Stimulated activated CD4-positive, alpha-beta T cell treated with anti-CD3 and anti-CD28 coated beads, Interleukin-12 subunit alpha, Interleukin-12 subunit beta, amount 100 ng/mL, for 4 hours (primary cell): ENCODE results near the gene TERB1.

Source experiments
- DNase-seq: peaks from one replicate; pipeline ENCODE4 v3.0.0-alpha.2; 2020

TERB1 gene, protein sequence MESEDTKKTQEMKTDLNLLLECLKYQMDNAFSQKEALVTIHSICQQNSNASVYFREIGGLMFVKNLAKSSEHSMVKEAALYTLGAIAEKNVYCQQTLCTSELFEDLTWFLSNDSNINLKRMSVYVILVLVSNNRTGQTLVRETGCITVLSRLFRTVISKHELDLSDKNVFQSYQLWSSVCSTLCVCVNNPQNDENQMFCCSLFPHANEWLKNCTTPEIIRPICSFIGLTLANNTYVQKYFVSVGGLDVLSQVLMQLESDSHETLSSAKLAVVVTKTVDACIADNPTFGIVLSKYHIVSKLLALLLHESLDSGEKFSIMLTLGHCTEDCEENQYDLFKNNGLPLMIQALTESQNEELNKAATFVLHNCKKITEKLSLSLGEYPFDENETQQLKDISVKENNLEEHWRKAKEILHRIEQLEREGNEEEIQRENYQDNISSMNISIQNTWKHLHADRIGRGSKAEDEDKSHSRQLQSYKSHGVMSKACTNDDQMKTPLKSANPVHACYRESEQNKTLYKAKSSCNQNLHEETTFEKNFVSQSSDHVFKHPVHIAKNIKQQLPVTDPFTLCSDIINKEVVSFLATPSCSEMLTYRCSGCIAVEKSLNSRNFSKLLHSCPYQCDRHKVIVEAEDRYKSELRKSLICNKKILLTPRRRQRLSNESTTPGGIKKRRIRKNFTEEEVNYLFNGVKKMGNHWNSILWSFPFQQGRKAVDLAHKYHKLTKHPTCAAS

DNA sequence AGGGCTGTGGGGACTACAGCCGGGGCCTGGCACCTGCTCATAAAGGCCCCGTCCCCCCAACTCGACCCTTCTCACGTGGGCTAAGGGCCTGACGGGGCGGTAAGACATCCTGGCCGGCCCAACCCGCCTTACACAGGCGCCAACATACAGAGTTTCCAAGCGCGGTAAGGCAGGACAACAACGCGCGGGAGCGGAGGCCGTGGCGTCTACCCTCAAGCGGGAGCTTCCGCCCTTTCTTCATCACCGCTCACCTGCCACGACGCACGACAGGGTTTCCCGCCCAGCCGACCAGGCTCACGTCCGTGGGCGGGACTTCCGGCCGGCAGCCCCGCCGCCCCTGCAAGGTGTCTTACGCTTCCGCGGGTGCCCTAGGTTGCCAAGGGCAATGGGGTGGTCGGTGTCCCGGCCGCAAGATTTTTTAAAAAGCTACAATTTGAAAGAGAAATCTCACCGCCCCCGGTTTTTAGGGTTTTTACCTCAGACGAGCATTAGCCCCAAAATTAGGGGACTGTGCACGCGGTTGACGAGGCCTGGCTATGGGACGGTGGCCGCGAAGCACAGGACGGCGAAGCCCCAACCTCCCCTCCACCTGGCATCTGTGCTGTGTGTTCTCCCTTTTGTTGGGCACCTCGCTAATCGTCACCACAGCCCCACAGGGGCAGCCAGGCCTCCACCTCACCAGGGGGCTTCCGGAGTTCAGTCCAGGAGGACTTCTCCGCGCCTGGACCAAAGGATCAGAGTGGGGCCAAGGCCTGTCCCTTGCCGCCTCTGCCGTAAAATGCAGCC is at the start of gene TERB1:
TERB1 (minus strand) TSS at position 265 of the 786 bp plus-strand sequence. CDS start 4,786 bp downstream, outside the sequence.
- no peak for DNase-seq

DNA sequence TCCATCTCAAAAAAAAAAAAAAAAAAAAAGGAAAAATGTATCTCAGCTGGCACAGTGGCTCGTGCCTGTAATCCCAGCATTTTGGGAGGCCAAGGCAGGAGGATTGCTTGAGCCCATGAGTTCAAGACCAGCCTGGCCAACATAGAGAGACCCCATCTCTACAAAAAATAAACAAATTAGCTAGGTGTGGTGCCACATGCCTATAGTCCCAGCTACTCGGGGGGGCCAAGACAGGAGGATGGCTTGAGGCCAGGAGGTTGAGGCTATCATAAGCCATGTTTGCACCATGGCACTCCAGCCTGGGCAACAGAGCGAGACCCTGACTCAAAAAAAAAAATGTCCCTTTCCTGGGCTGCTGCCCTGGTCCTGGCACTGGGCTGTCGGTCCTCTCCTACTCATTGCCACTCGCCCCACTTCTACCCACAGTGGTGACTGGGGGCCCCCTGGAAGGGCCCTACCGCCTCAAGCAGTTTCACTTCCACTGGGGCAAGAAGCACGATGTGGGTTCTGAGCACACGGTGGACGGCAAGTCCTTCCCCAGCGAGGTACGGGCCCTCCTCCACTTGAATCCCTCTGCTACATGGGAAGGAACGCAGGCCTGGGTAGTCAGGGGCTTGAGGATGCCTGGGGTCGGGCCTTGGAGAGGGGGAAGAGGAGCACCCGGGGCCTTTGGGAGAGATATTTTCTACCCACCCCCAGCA is 48.9 kb upstream of the TERB1 start:
- DNase-seq: no peak

DNA sequence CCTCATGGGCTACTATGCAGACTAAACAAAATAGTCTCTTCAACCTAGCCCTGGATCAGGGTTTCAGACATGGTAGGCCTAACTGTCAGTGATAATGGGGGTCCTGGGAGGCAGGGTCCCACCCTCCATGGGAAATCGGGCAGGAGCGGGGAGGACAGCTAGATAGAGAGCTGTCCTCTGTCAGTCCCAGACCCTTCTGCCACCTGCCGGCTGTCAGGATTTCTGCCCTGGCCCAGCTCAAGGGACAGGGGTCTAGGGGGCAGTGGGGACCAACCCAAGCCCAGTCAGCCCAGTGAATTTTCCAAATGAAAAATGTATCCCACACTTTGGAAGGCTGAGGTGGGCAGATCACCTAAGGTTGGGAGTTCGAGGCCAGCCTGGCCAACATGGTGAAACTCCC is 48.2 kb upstream of the TERB1 start:
- DNase-seq: no peak

DNA sequence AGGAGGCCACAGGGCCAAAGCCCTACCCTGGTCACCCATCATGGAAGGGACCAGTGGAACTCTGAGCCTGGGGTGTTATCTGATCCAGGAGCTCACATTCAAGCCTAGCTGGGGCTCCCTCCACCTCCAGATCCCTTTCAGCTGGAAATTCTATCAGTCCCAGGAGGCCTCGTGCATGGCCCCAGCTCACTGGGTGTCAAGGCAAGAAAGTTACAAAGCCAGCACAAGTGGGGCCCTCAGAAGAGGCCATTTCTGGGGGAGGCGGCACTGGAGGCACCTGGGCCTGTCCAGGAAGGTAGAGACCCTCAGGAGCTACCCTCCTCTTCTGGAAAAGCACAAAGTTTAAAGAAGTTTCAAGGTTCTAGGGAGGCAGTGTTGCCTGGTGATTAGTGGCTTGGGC is 47.6 kb upstream of the TERB1 start:
- no peak for DNase-seq

DNA sequence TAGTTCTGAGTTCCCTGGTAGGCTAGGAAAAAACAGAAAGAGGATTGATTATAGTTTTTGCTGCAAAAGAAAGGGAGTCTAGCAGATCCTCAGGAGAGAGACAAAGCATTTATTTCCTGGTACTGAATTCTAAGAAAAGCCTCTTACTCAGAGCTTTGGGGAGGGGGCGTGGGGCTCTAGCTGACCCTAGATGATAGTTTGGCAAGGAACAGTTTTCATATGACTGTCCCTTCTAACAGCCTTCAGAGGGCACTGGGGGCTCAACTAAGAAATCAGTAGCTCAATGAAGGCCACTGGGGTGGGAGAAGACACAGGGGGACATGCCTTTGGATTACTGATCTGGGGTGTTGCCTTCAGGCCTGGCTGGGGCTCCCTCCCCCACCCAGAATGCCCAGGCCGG is 46.8 kb upstream of the TERB1 start:
- no peak for DNase-seq

DNA sequence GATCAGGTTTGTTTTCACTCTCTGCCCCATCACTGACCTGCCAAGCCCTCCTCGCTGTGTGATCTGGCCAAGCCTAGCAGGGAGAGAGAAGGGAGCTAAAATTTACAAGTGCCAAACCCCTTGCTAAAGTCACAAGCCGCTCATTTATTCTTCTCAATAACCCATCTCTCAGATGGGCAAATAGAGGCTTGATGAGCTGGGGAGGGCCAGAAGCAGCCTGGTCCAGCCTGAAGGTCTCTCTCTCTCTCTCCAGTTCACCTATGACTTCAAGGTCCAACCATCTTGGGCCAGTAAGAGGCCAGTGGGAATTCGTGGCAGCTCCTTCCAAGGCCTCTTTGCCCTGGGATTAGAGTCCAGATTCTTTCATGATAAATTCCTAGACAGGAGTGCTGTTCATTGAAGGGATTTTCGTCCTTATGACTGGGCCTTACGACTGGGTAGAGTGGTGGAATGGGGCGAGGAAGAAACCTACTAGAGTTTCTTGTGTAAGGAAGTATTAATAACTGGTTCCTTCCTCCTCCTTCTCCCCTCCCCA is 46.2 kb upstream of the TERB1 start:
- DNase-seq: no peak

DNA sequence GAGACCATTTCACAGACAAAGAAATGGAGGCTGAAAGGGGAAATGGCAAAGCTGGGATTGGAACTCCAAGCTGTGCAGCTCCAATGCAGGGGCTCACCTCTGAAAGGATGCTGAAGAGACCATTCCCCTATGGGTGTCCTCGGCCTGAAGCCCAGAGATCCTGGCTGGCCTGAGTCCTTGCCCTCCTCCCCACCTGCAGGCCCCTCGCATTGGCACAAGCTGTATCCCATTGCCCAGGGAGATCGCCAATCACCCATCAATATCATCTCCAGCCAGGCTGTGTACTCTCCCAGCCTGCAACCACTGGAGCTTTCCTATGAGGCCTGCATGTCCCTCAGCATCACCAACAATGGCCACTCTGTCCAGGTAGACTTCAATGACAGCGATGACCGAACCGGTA is 45.4 kb upstream of the TERB1 start:
- no peak for DNase-seq

DNA sequence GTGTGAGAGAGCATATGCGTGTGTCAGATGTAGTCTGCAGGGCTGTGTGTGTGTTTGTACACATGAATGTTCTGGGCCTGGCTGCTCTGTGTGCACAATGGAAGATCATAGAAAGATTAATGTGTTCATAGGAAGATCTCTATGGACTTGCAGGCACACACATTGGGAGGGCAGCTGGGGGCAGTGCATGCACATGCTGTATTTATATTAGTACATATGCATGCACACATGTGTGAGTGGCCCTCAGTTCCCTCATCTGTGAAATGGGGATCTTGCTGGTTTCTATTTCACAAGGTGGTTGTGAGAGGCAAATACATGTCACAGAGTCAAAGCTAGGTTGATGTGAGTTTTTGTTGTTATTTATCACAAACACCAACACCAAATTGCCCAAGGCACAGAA is 44.9 kb upstream of the TERB1 start:
- no peak for DNase-seq

DNA sequence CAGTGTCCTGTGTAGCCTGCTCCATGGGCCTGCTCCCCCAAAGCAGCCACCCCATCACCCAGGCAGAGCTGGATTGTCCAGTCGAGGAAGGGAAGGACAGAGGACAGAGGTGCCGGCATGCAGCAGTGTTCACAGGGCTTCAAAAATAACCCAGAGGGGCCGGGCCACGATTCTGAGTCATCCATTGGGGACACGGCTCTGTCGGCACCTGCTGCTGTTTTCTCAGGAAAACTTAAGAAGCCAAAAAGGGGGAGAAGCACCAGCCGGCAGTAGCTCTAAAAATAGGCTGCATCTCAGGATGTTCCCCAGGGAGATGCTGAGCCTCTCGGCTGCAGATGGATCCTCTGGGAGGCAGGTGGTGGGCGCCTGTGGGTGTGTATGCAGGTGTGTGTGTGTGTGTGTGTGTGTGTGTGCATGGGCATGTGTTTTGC is 44.4 kb upstream of the TERB1 start:
- no peak for DNase-seq

DNA sequence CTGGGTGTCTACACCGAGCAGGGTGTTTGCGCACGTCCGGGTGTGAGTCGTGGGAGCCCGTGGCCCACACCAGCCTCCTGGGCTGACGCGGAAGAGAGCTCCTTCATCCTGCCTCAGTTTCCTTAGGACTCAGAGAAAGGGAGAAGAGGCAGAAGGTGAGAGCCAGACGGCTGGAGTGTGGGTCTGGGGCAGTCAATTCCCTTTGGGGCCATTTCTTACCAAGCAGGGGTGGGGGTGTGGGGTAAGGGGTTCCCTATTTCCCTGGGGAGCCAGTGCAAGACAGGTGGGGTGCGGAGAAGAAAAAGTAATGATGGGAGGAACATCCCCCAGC is 43.7 kb upstream of the TERB1 start:
- DNase-seq: no peak

DNA sequence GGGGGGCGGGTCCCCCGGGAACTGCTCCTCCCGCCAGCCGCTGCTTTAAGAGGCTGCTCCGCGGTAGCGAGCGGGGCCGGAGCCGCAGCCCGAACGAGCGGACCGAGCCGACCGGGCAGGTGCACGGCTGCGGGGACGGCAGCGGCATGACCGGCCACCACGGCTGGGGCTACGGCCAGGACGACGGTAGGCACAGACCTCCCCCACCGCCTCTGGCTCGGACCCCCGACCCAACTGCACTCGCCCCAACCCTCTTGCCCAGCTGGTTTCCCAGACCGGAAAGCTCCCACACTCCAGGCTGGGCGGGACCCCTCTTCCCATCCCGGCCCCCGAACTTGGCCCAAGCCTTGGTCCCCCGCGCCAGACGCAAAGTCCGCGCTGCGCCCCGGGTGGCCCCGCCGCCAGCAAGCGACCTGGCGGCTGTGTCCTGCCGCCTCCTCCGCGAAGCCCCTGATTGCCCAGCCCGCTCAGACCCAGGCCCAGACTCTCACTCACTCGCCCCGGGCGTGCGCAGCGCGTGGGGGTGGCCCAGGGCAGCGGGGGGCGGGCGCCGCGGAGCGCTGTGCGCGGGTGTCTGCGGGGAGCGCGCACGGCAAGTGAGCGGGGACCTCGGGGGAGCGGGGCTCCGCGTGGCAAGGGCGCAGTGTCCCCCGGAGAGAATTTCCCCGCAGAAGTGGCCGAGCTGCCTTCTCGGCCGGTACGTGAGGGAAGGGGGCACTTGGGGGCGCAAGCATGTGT is 43.1 kb upstream of the TERB1 start, which contains the start of gene CA7:
CA7 (plus strand) TSS at position 73 of the 738 bp plus-strand sequence; CDS start at position 147, 74 bp downstream.
- DNase-seq: no peak

DNA sequence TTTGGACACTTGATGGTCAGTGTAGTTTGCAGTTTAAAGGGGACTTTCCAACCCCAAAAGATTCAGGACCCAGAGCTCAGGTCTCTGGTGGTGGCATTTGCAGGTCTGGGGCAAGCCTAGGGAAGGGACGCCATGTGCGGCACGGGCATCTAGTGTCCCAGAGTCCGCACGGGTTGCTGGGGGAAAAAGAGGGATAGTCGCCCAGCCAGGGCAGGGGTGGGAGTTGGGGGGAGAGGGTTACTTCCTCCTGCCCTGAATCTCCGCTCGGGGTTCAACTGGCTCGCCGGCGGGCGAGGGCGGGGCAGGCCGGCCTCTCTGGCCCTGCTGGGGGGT is 42.6 kb upstream of the TERB1 start:
- no peak for DNase-seq

DNA sequence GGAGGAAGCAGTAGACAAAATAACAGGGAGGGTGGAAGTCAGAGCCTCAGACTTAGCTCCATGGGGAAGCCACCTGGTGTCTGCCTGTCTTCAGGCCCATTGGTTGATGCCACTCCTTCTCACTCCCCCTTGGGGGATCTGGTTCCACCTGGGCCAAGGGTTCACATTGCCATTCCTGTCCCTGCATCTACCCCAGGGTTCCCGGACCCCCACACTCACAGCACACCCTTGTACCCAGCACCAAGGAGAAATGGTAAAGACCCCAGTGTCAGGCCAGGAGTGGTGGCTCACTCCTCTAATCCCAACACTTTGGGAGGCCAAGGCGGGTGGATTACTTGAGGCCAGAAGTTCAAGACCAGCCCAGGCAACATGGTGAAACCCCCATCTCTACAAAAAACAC is 41.8 kb upstream of the TERB1 start:
- no peak for DNase-seq

DNA sequence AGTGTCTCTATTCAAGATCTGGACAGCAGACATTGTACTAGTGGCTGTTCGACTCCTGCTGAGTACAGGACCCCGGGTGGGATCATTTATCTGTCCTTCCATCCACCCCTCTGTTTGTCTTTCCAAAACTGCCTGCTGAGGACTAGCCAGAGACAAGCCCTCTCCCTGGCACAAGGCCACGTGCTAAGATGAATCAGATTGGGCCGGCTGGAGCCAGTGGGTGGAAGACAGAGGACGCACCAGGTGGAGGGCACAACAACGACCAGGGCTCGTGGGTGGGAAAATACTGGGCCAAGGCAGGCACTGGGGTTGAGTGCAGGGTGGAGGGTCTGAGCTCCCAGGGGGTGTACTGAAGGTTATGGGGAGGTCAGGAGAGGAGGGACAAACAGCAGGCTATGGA is 41.4 kb upstream of the TERB1 start:
- DNase-seq: no peak

DNA sequence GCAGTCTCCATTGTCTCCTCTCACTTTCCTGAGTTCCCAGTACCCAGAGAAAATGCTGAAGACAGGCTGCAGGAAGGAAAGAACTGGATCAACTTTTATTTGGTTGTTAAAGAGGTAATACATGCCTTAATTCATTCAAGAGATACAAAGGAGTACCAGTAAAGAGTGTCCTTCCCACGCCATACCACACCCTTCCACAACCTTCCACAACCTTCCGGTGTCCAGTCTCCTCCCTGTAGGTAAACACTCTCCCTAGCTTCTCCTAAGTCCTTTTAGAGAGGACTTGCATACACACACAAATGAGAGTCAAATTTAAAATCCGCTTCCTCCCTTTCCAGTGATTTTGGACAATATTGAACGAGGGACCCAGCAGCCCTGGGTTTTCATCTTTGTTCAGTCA is 40.0 kb upstream of the TERB1 start:
- DNase-seq: no peak

DNA sequence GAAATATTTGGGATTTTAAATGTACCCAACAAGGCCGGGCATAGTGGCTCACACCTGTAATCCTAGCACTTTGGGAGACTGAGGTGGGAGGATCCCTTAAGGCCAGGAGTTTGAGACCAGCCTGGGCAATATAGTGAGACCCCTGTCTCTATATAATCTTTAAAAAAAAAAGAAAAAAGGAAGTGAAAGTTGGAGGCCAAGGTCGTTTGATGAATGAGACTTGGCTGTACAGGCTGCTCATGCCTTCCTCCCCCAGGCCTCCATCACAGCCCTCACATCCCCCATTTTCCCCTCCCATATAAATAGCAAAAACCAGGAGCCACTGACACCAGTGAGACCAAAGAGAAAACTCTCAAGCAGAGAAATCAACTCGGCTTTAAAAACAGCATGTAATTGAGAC is 39.5 kb upstream of the TERB1 start:
- no peak for DNase-seq

DNA sequence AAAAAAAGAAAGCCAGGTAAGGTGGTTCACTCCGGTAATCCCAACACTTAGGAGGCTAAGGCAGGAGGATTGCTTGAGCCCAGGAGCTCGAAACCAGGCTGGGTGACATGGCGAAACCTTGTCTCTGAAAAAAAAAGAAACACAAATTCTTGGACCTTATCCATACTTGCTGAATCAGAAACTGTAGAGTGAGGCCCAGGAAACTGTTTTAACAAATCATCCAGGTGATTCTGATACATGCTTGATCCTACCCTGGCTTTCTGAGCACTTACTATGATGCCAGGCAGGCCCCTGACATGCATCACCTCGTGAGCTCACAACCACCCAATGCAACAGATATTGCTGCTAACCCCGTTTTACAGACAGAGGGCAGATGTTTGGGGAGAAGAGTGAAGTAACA is 33.4 kb upstream of the TERB1 start:
- DNase-seq: no peak

DNA sequence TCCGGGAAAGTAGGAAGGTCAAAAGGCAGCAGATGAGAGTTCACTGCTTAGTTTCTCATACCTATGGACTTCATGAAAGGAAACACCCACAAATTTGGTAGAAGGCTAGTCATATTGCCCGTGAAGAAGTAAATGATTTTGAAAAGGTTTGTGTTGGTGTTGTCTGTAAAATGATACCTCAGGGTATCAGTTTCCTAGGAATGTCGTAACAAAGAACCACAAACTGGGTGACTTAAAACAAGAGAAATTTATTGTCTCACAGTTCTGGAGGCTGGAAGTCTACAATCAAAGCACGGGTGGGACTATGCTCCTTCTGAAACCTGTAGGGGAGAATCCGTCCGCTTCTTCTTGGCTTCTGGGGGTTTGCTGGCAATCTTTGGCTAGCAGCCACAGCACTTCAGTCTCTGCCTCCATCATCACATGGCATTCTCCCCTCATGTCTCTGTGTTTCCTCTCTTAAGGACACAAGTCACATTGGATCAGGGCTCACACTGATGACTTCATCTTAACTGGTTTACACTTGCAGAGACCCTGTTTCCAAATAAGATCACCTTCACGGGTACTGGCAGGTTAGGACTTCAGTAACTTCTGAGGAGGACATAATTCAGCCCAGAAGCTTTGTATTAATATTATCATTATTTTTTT is 31.4 kb upstream of the TERB1 start:
- DNase-seq: no peak

DNA sequence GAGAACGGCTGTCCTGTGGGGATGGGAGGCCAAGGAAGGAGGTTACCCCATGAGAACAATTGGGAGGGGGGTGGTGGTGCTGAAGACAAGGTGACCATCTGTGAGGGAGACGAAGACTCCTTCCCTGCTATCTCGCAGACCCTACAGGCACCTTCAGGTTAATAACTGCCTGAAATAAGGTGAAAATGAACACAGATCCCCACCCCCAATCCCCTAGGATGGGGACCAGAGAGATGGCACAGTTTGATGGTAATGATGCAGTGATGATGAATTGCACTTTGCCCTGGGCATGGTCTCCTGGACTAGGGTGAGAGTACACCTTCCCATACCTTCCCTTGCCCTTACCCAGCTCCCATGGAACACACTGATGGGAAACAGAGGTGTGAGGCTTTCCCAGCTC is 30.8 kb upstream of the TERB1 start:
- DNase-seq: no peak

DNA sequence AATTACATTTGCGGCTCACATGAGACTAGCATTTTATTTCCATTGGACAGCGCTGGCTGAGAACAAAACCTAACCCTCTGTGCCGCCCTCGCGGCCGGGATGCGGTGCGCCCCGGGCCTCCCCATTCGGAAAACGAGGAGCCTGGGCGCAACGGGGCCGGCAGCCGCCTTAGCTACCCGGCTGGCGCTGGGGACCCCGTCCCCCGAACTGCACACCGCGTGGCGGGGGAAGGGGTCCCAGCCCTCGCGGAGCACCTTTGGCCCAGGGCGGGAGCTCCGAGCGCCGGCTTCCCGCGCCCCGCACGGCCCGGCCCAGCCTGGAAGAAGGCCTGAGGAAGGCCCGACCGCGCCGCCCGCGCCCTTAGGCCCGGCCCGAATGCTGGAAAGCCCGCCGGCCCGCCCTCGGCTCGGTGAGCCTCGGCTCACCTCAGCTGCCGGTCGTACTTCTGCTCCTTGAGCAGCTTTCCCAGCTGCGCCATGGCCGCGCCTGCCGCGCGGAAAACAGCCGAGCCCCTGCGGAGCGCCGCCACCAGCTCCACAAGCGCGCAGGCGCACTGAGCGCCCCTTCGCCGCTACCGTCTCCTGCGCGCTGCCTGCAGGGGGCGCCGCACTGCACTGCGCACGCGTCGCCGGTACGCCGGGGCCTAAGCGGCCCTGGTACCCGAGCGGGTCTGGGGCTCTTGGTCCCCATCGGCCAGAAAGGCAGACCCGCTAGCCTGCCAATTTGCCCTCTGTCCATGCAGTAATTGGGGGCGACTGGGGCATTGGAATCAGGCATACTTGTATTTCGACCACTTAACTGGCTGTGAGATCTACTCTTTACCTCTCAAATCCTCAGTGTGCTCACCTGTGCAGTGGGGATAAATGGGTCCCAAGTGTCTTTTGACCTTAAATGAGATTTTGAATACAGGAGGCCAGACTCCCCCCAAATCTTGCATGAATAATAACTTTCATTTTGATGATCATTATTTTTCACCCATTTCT is 29.3 kb upstream of the TERB1 start, which contains the start of gene NAE1:
NAE1 (minus strand) TSS at position 555 of the 983 bp plus-strand sequence; CDS start at position 478, 77 bp downstream.
- DNase-seq: peak; percentile 88
